IMR-90 (cell line): Measurements from ENCODE around the gene MAP2. TPM values are rescaled to one million over a fixed set of nuclear protein-coding genes. Genes with fewer than 3 reads are reported as not detected.

Experiments used
- ATAC-seq: fragments of 200-7000 bp; cut with Tn5 transposase; 2 replicates; pipeline ENCODE4 v1.9.1; 2020; ENCODE audit warnings: low read depth, mild to moderate bottlenecking, moderate library complexity
- BruUV-seq: library from RNA; stranded (reverse); fragments of 400-500 nt; replicated peaks from 2 replicates; lab custom pipeline; 2021; lab: Mats Ljungman, UMichigan
- CTCF ChIA-PET: fragments of 300-600 bp; formaldehyde crosslinking; extraction: SDS; loops from one replicate; lab custom pipeline; 2021; ENCODE audit warnings: antibody characterized with exemption; lab: Yijun Ruan, JAX
- POLR2A ChIA-PET: fragments of 300-600 bp; sonication (Branson Sonifier 250); formaldehyde crosslinking; loops from one replicate; lab custom pipeline; 2022; ENCODE audit warnings: antibody characterized with exemption; ENCODE audit not compliant: unreplicated experiment; lab: Charles Lee
- DNase-seq: peaks from one replicate; pipeline ENCODE4 v3.0.0; 2013
- H2AFZ ChIP-seq: replicated peaks from 2 replicates; pipeline ENCODE3; 2013; ENCODE audit warnings: low read length, mild to moderate bottlenecking; ENCODE audit not compliant: poor library complexity
- H2AK5ac ChIP-seq: 2 replicates; pipeline ENCODE4 v1.6.1; 2013; ENCODE audit warnings: low read depth, low read length, inconsistent platforms
- H2AK9ac ChIP-seq: replicated peaks from 2 replicates; pipeline ENCODE3; 2013; ENCODE audit warnings: mild to moderate bottlenecking, low read depth, low read length, moderate library complexity; ENCODE audit not compliant: poor library complexity
- H2BK120ac ChIP-seq: 2 replicates; pipeline ENCODE4 v1.6.1; 2013; ENCODE audit warnings: low read depth, low read length, inconsistent platforms
- H2BK15ac ChIP-seq: 3 replicates; pipeline ENCODE4 v1.6.1; 2013; ENCODE audit warnings: low read depth, low read length, inconsistent platforms
- H2BK20ac ChIP-seq: 2 replicates; pipeline ENCODE4 v1.6.1; 2013; ENCODE audit warnings: low read depth, mild to moderate bottlenecking, inconsistent platforms, low read length, moderate library complexity
- H2BK5ac ChIP-seq: 2 replicates; pipeline ENCODE4 v1.6.1; 2013; ENCODE audit warnings: mild to moderate bottlenecking, low read depth, low read length, inconsistent platforms; ENCODE audit not compliant: poor library complexity, severe bottlenecking
- H3K14ac ChIP-seq: replicated peaks from 2 replicates; pipeline ENCODE4 v1.6.1; 2013; ENCODE audit warnings: low read depth, low read length, inconsistent platforms
- H3K18ac ChIP-seq: 2 replicates; pipeline ENCODE4 v1.6.1; 2013; ENCODE audit warnings: low read depth, low read length, control low read depth
- H3K23ac ChIP-seq: 2 replicates; pipeline ENCODE4 v1.6.1; 2013; ENCODE audit warnings: low read depth, low read length, inconsistent platforms
- H3K27ac ChIP-seq: 2 replicates; pipeline ENCODE4 v1.5.1; 2013; ENCODE audit warnings: mild to moderate bottlenecking, control low read depth, low read length; ENCODE audit not compliant: insufficient read depth
- H3K27me3 ChIP-seq: 2 replicates; pipeline ENCODE4 v1.6.1; 2013; ENCODE audit warnings: low read length; ENCODE audit not compliant: control insufficient read depth, insufficient read depth
- H3K36me3 ChIP-seq: 2 replicates; pipeline ENCODE4 v1.6.1; 2013; ENCODE audit warnings: low read length, mixed read lengths; ENCODE audit not compliant: control insufficient read depth, insufficient read depth
- H3K4ac ChIP-seq: 2 replicates; pipeline ENCODE4 v1.6.1; 2013; ENCODE audit warnings: low read depth, low read length, inconsistent platforms
- H3K4me1 ChIP-seq: 2 replicates; pipeline ENCODE4 v1.6.1; 2013; ENCODE audit warnings: low read length, mixed read lengths; ENCODE audit not compliant: control insufficient read depth, insufficient read depth
- H3K4me2 ChIP-seq: 2 replicates; pipeline ENCODE4 v1.6.1; 2013; ENCODE audit warnings: low read depth, mild to moderate bottlenecking, control low read depth, low read length, moderate library complexity
- H3K4me3 ChIP-seq: 2 replicates; pipeline ENCODE4 v1.5.1; 2013; ENCODE audit warnings: low read depth, mild to moderate bottlenecking, control low read depth, low read length, moderate library complexity; ENCODE audit not compliant: insufficient read depth
- H3K56ac ChIP-seq: 2 replicates; pipeline ENCODE4 v1.6.1; 2013; ENCODE audit warnings: low read length, inconsistent platforms; ENCODE audit not compliant: insufficient read depth; ENCODE audit errors: extremely low read depth
- H3K79me1 ChIP-seq, 2 experiments: 2 replicates each; pipeline ENCODE4 v1.6.1; 2013; ENCODE audit warnings: low read length in 2 of 2, inconsistent platforms in 1 of 2, low read depth in 1 of 2
- H3K9ac ChIP-seq: 2 replicates; pipeline ENCODE4 v1.6.1; 2013; ENCODE audit warnings: low read depth, low read length, control low read depth
- H3K9me1 ChIP-seq: 2 replicates; pipeline ENCODE4 v1.6.1; 2013; ENCODE audit warnings: low read length, inconsistent platforms; ENCODE audit not compliant: insufficient read depth
- H3K9me3 ChIP-seq: 2 replicates; pipeline ENCODE4 v1.6.1; 2013; ENCODE audit warnings: low read length; ENCODE audit not compliant: control insufficient read depth, insufficient read depth
- H4K20me1 ChIP-seq: 2 replicates; pipeline ENCODE4 v1.6.1; 2013; ENCODE audit warnings: low read length, inconsistent platforms; ENCODE audit not compliant: insufficient read depth
- H4K5ac ChIP-seq: 2 replicates; pipeline ENCODE4 v1.6.1; 2013; ENCODE audit warnings: mild to moderate bottlenecking, low read depth, low read length, control low read depth
- H4K8ac ChIP-seq, 2 experiments: 2 replicates each; pipeline ENCODE4 v1.6.1; 2013; ENCODE audit warnings: low read depth in 2 of 2, low read length in 2 of 2, control low read depth in 1 of 2, inconsistent platforms in 1 of 2
- H4K91ac ChIP-seq: 2 replicates; pipeline ENCODE4 v1.6.1; 2013; ENCODE audit warnings: low read depth, low read length, inconsistent platforms; ENCODE audit not compliant: insufficient read depth
- CEBPB ChIP-seq: IDR thresholded peaks from 2 replicates; pipeline ENCODE4 v1.6.1; 2012; ENCODE audit warnings: low read depth, low read length, improper control_type of control experiment
- CHD1 ChIP-seq: IDR thresholded peaks from 2 replicates; pipeline ENCODE4 v1.6.1; 2012; ENCODE audit warnings: low read depth, low read length, improper control_type of control experiment
- MAFK ChIP-seq: IDR thresholded peaks from 2 replicates; pipeline ENCODE4 v1.6.1; 2012; ENCODE audit warnings: low read depth, low read length, improper control_type of control experiment
- RCOR1 ChIP-seq: IDR thresholded peaks from 2 replicates; pipeline ENCODE4 v1.6.1; 2012; ENCODE audit warnings: mild to moderate bottlenecking, low read length, improper control_type of control experiment; ENCODE audit not compliant: insufficient replicate concordance
- SMC3 ChIP-seq: fragments of 150-350 bp; IDR thresholded peaks from 2 replicates; pipeline ENCODE4 v1.6.1; 2016; ENCODE audit warnings: low read depth, mild to moderate bottlenecking, antibody characterized with exemption, low read length, moderate library complexity
- WGBS, 2 experiments: methylation state at CpG; one replicate each; pipeline versions ENCODE4 v1.1.5 to v1.1.7; 2013; ENCODE audit warnings: missing lambda C conversion rate in 2 of 2; ENCODE audit not compliant: insufficient read length in 1 of 2; ENCODE audit errors: extremely low coverage in 2 of 2; 5-methylcytosine and 5-hydroxymethylcytosine counted together
- dilution Hi-C: fragments of 300-500 bp; cut with HindIII; formaldehyde crosslinking; loops from one replicate; pipeline ENCODE4 v1.14.3; 2018; ENCODE audit warnings: low sequenced_read_pairs; ENCODE audit not compliant: unreplicated experiment
- in situ Hi-C: fragments of 300-500 bp; cut with MboI; formaldehyde crosslinking; loops from 3 replicates; pipeline ENCODE4 v1.14.3; 2019; ENCODE audit warnings: low sequenced_read_pairs, inconsistent platforms, mixed read lengths
- intact Hi-C: fragments of 100-400 bp; cut with micrococcal nuclease; formaldehyde crosslinking; loops from 2 replicates; pipeline ENCODE4 v1.10.0; 2022
- polyA plus RNA-seq, 3 experiments: library from polyadenylated mRNA; depleted of rRNA; stranded (reverse); fragments of >200 nt; gene quantifications; 2 replicates each; pipeline ENCODE4 v1.2.3, GENCODE V29; 2012; ENCODE audit warnings: low replicate concordance in 1 of 3
- total RNA-seq: library from RNA; depleted of rRNA; stranded (reverse); fragments of >200 nt; gene quantifications from 2 replicates; pipeline ENCODE4 v1.2.3, GENCODE V29; 2012

MAP2 gene
- total and polyA plus RNA-seq, 2 of the 4 experiments (the other 2 are of a cell fraction) = 0.29 to 0.36 TPM

DNA sequence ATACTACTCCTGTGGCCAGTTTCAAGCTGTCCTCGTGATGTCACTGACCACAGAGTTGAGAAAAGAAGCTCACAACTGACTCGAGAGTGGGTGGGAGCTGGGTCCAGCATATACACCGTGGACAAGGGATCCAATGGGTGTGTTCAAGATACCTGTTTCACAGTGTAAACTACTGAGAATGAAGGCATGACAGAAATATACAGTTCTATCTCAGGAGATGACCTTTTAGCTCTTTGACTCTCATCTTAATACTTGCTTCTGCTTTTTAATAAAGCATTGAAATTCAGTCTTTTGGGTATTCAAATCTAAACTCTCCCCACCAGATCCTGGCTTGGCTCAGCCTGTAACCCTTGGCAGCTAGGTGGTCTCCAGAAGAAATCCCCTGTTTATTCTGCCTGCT lies 130.1 kb downstream of the MAP2 start:
- Histone ChIP-seq H3K4me2 (no peak overlapping the region), H4K20me1 (no peaks in the 10 kb centered on the region), H2BK20ac (no peak overlapping the region), H3K9me1 (no peaks in the 10 kb centered on the region), H4K5ac (no peak overlapping the region), H3K4me3 (no peak overlapping the region), H2BK120ac (no peak overlapping the region), H4K91ac (no peak overlapping the region), H2BK15ac (no peak overlapping the region), H2AK9ac (no peak overlapping the region), H2BK5ac (no peak overlapping the region), H3K14ac (no peak overlapping the region), H3K9me3 (no peaks in the 10 kb centered on the region), H3K27me3 (no peaks in the 10 kb centered on the region), H3K36me3 (no peaks in the 10 kb centered on the region), H3K27ac (no peak overlapping the region), H4K8ac (no peak overlapping the region), H3K56ac (no peak overlapping the region), H3K4me1 (no peaks in the 10 kb centered on the region), H2AFZ (no peak overlapping the region), H3K23ac (no peak overlapping the region), H3K79me1 (no peaks in the 10 kb centered on the region), H2AK5ac (no peak overlapping the region), H3K9ac (no peak overlapping the region), H3K4ac (no peak overlapping the region), H3K18ac (no peak overlapping the region)
- intact Hi-C loops (no loop called here), in situ Hi-C loops (loop anchor here (5.0 to 25.0 kb wide), 2 partner anchors 127 to 1167 kb away; no protein-coding TSS in a partner anchor), dilution Hi-C loops (no loop called here)
- POLR2A ChIA-PET = no interaction called here
- WGBS, 2 experiments = 70% methylated on average over 2 of the region's 3 CpGs; no CpG with 5 or more reads in 1 of the 2 experiments
- DNase-seq (no peak), ATAC-seq (no peak)
- TF ChIP-seq SMC3 = no peak
- TF ChIP-seq MAFK = no peak
- TF ChIP-seq CHD1 = no peak
- no peak for TF ChIP-seq RCOR1
- no peak for TF ChIP-seq CEBPB
- no TSS peak for BruUV-seq
- CTCF ChIA-PET = no interaction called here
